IPS-18c (cell line): Measurements from ENCODE around the gene FRY.

Experiments
- H3K4me3 ChIP-seq: 2 replicates; pipeline ENCODE4 v1.7.0; 2013; ENCODE audit warnings: low read depth, mild to moderate bottlenecking, low read length, moderate library complexity; ENCODE audit not compliant: insufficient read depth
- H3K9me3 ChIP-seq: one replicate; pipeline ENCODE4 v1.6.1; 2013; ENCODE audit warnings: mild to moderate bottlenecking, low read length, moderate library complexity; ENCODE audit not compliant: control insufficient read depth, insufficient read depth

The FRY gene

DNA sequence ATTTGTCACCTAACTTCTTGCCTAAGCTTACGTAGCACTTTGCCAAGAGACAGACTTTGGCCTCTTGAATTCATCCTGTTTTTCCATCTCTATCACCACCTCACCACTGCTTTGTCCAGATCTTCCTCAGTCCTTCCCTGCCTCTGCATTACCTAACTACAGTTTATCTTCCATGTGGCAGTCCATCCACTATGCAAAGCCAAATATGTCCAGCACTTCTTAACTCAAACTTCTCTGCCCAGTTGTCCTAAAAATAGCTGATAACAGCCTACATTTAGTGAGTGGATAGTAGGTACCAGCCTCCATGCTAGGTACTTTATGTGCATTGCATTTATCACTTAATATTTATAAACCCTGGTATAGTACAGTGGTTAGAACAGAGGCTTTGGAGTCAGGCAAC, 172.2 kb downstream of the FRY start:
- no peak overlapping the region for H3K4me3 ChIP-seq

GRCh38 chr13:32205431-32206096, 174.0 kb downstream of the FRY start:
- H3K9me3 ChIP-seq, result no peaks in the 10 kb centered on the region
- H3K4me3 ChIP-seq, result no peak overlapping the region

More for the DNA sequence above, 172.2 kb downstream of the FRY start:
- H3K9me3 ChIP-seq, result no peaks in the 10 kb centered on the region

DNA sequence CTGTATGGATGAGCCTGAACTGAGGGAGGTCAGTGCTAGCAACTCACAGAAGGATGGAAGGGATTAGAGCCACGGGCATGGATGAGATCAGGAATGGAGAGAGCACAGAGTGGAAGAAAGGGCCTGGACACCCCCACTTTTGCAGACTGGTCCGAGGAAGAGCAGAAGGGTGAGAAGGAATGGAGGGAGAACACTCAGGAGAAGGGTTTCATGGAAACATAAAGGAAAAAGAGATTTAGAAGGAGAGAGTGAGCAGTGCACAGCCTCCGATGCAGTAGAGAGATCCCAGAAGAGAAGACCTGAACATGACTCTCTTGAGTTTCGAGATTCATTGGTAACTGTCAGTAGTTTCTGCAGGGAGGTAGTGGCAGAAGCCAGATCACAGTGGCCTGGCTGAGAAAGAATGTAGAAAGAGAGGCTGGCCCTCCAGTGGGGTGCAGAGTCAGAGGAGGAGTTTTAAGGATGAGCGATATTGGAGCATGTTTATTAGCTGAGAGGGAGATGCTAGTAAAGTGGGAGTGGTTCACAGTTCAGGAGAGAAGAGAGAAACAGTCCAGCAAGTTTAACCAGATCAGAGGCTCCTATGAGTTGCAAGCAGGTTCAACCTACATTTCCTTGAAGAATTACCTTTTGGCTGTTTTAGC, 174.6 kb downstream of the FRY start:
- Histone ChIP-seq H3K9me3 (no peaks in the 10 kb centered on the region), H3K4me3 (no peak overlapping the region)

- no peak overlapping the region for H3K4me3 ChIP-seq
Observed at GRCh38 chr13:32208860-32209259, 177.3 kb downstream of the FRY start.

GRCh38 chr13:32209652-32210051, 178.1 kb downstream of the FRY start:
- Histone ChIP-seq H3K4me3 (no peak overlapping the region), H3K9me3 (no peaks in the 10 kb centered on the region)

More at GRCh38 chr13:32208860-32209259, 177.3 kb downstream of the FRY start:
- H3K9me3 ChIP-seq, result no peaks in the 10 kb centered on the region

GRCh38 chr13:32210101-32210500, 178.5 kb downstream of the FRY start:
- Histone ChIP-seq H3K9me3 (no peaks in the 10 kb centered on the region), H3K4me3 (no peak overlapping the region)

GRCh38 chr13:32211813-32212212, 180.2 kb downstream of the FRY start:
- H3K4me3 ChIP-seq, result no peak overlapping the region
- H3K9me3 ChIP-seq, result no peaks in the 10 kb centered on the region

GRCh38 chr13:32212421-32212820, 180.8 kb downstream of the FRY start:
- Histone ChIP-seq H3K9me3 (no peaks in the 10 kb centered on the region), H3K4me3 (no peak overlapping the region)

GRCh38 chr13:32213626-32214025, 182.1 kb downstream of the FRY start:
- Histone ChIP-seq H3K4me3 (no peak overlapping the region), H3K9me3 (no peaks in the 10 kb centered on the region)

GRCh38 chr13:32214071-32214470, 182.5 kb downstream of the FRY start:
- H3K9me3 ChIP-seq, result no peaks in the 10 kb centered on the region
- no peak overlapping the region for H3K4me3 ChIP-seq

DNA sequence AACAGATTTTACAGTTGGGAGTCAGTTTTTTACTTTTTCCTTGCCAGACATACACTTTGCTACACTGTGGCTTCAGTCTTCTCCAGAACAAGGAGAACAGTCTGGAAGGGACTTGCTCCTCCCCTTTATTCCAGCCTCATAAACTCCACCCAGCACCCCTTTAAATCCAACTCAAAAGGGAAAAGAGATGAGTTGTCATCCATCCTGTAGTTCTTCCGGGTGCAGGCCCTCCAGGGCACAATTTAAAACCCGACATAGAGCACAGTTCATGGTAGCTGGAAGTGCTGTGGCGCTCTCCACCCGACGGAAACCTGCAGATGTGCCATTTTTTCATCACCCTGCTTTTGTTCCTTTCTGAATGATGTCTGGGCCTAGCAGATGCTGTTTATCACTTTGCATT, 184.7 kb downstream of the FRY start:
- Histone ChIP-seq H3K9me3 (no peaks in the 10 kb centered on the region), H3K4me3 (no peak overlapping the region)

DNA sequence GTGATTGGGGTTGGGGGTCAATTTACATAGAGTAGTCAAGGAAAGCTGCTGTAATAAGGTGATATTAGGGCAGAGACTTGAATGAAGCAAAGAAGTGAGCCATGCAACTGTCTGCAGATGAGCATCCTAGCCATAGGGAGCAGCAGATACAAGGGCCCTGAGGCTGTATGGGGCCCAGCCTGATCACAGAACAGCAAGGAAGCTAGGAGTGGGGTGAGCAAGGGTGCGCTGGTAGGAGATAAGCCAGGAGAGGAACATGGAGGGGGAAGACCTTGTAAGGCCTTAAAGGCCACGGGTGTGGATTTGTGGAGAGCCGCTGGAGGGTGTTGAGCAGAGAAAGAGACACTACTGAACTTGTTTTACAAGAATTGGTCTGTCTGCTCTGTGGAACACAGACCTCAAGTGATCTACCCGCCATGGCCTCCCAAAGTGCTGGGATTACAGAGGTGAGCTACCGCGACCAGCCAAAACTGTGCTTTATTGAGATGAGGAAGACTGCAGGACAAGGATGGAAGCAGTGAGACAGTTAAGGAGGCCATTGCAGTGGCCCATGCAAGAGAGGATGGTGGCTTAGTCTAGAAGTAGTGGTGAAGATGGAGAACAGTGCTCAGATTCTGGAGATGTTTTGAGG, 190.6 kb downstream of the FRY start:
- H3K4me3 ChIP-seq, result no peak overlapping the region
- H3K9me3 ChIP-seq, result no peaks in the 10 kb centered on the region

DNA sequence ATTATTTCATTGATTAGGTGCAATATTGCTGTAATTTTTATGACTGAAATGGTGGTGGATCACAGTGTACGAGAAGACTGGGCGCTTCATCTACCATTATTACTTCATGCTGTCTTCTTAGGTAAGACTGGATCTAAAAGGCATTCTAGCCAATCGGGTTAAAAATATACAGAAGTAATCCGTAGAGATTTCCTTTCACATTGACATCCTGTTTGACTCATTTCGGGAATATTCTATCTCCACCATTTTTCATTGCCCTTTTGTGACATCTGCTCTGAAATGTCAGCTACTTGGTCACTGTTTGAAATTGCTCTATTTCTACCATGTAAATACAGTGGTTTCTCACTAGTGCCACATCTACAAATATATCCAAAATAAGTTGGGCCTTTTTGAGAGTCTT, 193.3 kb downstream of the FRY start:
- H3K9me3 ChIP-seq, result no peaks in the 10 kb centered on the region
- no peak overlapping the region for H3K4me3 ChIP-seq

DNA sequence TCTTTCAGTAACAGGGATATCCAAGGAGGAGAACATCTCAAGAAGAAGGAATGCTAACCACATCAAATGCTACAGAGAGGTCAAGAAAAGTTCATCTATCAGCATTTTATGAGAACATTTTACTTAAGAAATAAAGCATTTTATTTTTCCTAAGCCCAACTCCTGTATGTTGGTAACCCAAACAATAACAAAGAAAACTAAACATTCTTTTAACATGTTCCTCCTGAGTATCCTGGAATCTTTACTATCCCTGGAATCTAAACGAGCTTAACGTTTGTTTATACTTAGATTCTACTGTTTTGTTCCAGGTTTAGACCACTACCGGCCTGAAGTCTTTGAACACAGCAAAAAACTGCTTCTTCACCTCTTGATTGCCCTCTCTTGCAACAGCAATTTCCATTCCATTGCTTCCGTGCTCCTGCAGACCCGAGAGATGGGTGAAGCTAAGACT, 193.9 kb downstream of the FRY start:
- Histone ChIP-seq H3K4me3 (no peak overlapping the region), H3K9me3 (no peaks in the 10 kb centered on the region)

GRCh38 chr13:32228330-32229041, 196.9 kb downstream of the FRY start:
- Histone ChIP-seq H3K4me3 (no peak overlapping the region), H3K9me3 (no peaks in the 10 kb centered on the region)

DNA sequence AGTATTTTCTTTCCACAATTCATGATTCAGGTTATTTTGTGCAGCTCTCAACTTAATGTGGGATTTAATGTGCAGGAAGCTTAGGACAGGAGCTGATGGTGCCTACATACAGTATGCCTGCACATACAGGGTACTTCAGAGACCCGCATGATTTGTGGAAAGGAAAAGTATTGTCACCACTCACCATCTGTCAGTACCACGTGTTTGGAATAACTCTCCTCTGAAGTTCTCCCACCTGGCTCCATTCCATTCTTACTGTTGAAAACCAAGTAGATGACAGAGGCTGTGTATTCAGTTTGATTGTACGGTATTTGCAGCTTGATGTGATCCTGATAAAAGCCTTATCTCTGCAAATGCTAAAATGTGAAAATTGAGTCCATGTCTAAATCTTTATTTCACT, 197.9 kb downstream of the FRY start:
- Histone ChIP-seq H3K4me3 (no peak overlapping the region), H3K9me3 (no peaks in the 10 kb centered on the region)

DNA sequence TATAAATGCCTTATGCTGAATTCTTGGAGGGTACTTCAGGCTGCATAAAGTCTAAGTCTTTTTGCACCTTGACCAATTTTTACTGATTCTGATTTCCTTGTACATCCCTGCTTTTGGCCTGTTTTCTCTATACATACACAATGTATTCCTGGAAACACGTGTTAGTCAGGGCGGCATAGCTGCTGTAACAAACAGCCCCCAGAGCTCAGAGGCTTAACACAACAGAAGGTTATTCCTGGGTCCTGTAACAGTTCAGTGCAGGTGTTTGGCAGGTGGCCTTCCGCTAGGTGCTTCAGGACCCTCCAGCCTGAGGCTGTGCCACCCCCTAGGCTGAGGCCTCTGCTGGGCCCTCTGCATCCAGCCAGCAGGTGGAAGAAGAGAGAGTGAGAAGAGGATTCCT, 200.7 kb downstream of the FRY start:
- H3K4me3 ChIP-seq, result no peak overlapping the region
- H3K9me3 ChIP-seq, result no peaks in the 10 kb centered on the region

DNA sequence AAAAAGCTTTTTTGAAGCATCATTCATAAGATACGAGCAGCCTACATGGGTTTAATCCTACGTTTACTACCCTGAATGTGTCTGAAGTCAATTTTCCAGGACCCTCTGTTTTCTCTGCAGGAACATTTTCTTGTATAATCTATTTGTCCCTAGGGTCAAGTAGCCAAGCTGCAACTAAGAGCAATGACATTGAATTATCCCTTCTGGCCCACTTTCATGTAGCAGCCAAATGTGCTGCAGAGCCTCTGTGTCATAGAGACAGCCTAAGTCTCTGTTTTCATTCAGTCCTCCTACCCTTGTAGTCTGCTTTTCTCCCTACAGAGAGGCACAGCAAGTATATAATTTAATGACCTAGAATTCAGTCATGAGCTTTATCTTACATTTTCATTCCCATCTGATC, 201.5 kb downstream of the FRY start:
- Histone ChIP-seq H3K9me3 (no peaks in the 10 kb centered on the region), H3K4me3 (no peak overlapping the region)
